Activated gamma-delta T cell treated with anti-CD3 and anti-CD28 coated beads, Interleukin-2, amount 50 U/mL, for 16 hours (primary cell): ENCODE measurements around the gene RBM19.
A peak's percentile ranks its signal among the peaks of the same experiment; 100 is the strongest.

Experiments used
- DNase-seq: peaks from one replicate; pipeline ENCODE4 v3.0.0-alpha.2; 2020; ENCODE audit warnings: low read depth

RBM19 gene

GRCh38 chr12:113987261-113988063 lies 21.3 kb upstream of the RBM19 start:
- DNase-seq, result no peak

GRCh38 chr12:113984464-113984863 lies 18.3 kb upstream of the RBM19 start:
- no peak for DNase-seq

- DNase-seq, result no peak
These were observed 17.8 kb upstream of the RBM19 start for GRCh38 chr12:113983777-113984448.

- no peak for DNase-seq
These were observed 17.1 kb upstream of the RBM19 start for GRCh38 chr12:113983265-113983664.

- no peak for DNase-seq
These were observed 15.8 kb upstream of the RBM19 start for GRCh38 chr12:113981876-113982275.

- DNase-seq, result no peak
These were observed 14.6 kb upstream of the RBM19 start for GRCh38 chr12:113980537-113981337.

GRCh38 chr12:113980054-113980453 lies 13.9 kb upstream of the RBM19 start:
- DNase-seq, result no peak

- no peak for DNase-seq
These were observed 12.0 kb upstream of the RBM19 start for GRCh38 chr12:113978080-113978479.

- DNase-seq, result no peak
These were observed 7.9 kb upstream of the RBM19 start for GRCh38 chr12:113974006-113974405.

GRCh38 chr12:113973109-113973904 lies 7.2 kb upstream of the RBM19 start:
- no peak for DNase-seq

- no peak for DNase-seq
These were observed 5.3 kb upstream of the RBM19 start for GRCh38 chr12:113971392-113971791.

GRCh38 chr12:113970211-113970610 lies 4.1 kb upstream of the RBM19 start:
- DNase-seq, result no peak

- DNase-seq, result no peak
These were observed 1.2 kb upstream of the RBM19 start for GRCh38 chr12:113967368-113967767.

- no peak for DNase-seq
These were observed 3.4 kb downstream of the RBM19 start for GRCh38 chr12:113962733-113963132.

- peak; percentile 7 for DNase-seq
These were observed 4.0 kb downstream of the RBM19 start for GRCh38 chr12:113961921-113962710.

GRCh38 chr12:113960030-113960429 lies 6.1 kb downstream of the RBM19 start:
- DNase-seq, result no peak

- DNase-seq, result no peak
These were observed 7.0 kb downstream of the RBM19 start for GRCh38 chr12:113959096-113959495.

GRCh38 chr12:113958108-113958507 lies 8.0 kb downstream of the RBM19 start:
- DNase-seq, result no peak

- no peak for DNase-seq
These were observed 8.5 kb downstream of the RBM19 start for GRCh38 chr12:113957627-113958026.

GRCh38 chr12:113955109-113955970 lies 10.8 kb downstream of the RBM19 start:
- DNase-seq, result no peak
